Sciatic nerve (tissue), 2 donors: ENCODE data around the gene GBGT1. TPM values are rescaled to one million over a fixed set of nuclear protein-coding genes. Genes with fewer than 3 reads are reported as not detected.
"Not testable (repeated sequence)": the region's sequence is repeated elsewhere in the genome, so short reads cannot be mapped to it uniquely, and the experiment has no call there.

Source experiments
- ATAC-seq: fragments of 200-7000 bp; cut with Tn5 transposase; one replicate; pipeline ENCODE4 v1.9.1; 2020; ENCODE audit warnings: mild to moderate bottlenecking, moderate library complexity
- DNase-seq: peaks from one replicate; pipeline ENCODE4 v3.0.0-alpha.2; 2020; ENCODE audit warnings: low spot score
- intact Hi-C: fragments of 100-400 bp; cut with DNase I; formaldehyde crosslinking; loops from one replicate; pipeline ENCODE4 v1.14.2; 2022
- total RNA-seq: library from RNA; stranded (reverse); fragmentation: NEBNext Ultra II Directional; extraction: Animal tissue kit (Norgen Biotek cat#: 25700); gene quantifications from one replicate; pipeline ENCODE4 v1.2.1, GENCODE V29; 2021
- donor health status: DM: no; HTN: no; CAD: no.
- donor health status: DM: no; HTN: no; CAD: no.

Gene GBGT1
- total RNA-seq, 1 donor from 2014 or later = 23.2 TPM

DNA sequence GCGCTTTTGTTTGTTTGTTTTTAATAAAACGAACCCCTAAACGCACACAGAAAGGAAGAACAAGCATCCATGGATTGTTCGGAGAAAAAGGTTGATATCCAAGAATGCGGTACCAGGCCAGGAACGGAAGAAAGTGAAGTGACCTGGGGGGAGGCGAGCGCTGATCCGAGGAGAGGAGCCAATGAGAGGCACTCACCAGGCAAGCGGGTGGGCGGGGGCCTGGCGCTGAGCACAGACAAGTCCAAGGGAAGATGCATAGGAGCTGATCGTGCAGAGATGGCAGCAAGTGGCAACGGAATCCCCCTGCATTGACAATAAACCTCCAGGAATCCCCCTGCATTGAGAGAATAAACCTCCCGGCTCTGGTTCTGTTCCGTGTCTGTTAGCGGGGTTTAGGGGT, 36.9 kb upstream of the GBGT1 start:
- no peak for DNase-seq
- intact Hi-C loops = no loop called here
- ATAC-seq = no peak

DNA sequence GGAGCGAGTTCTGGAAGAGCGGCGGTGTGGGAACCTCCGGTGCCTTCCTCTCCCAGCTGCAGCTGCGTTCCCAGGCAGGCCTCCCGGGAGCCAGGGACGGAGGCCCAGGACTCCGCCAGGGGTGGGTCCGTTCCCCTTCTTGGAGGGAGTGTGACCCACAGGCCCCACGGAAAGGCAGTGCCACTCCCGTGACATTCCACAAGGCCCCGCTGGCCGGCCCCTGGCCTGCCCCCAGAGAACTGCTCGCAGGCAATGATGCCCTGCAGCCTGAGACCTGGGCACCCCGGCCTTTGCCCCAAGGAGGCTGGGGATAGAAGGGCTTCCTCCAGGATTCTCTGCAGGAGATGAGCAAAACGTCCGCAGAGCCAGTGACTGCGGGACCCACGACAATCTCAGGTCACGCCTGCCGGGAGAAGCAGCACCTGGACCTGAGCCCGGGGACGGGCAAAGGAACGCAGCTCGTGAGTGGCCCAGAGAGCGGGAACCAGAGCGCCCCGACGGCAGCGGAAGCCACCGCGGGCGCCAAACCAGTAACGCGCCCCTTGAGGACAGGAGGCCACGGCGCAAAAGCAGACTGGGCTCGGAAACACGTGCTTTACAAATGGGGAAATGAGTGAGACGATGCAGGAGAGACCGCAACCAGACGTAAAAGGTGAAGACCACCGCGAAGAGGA, 36.1 kb upstream of the GBGT1 start:
- peak; percentile 90 for ATAC-seq
- intact Hi-C loops = no loop called here
- no peak for DNase-seq

DNA sequence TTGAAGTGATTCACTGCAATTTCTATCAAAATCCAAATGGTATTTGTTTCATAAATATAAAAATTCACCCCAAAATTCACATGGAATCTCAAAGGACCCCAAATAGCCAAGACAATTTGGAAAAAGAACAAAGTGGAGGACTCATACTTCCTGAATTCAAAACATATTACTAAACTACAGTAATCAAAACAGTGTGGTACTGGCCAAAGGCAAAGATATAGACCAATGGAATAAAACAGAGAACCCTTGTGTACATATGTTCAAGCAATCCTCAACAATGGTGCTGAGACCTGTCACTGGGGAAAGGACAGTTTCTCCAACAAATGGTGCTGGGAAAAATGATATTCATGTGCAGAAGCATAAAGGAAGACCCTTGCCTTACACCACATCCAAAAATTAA, 31.3 kb upstream of the GBGT1 start:
- intact Hi-C loops = no loop called here
- ATAC-seq (no peak), DNase-seq (no peak)

DNA sequence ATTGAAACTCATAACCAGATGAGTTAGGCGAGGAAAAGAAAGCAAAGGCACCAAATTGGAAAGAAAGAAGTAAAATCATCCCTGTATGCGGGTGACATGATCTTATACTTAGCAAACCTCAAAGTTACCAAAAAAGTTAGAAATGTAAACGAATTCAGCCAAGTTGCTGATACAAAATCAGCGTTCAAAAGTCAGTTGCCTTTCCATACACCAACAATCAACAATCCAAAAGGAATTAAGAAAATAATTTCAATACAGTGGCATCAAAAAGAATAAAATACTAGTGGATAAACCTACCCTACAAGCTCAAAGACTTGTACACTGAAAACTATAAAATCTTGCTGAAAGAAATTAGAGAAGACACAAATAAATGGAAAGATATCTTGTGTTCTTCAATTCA, 30.9 kb upstream of the GBGT1 start:
- intact Hi-C loops = no loop called here
- ATAC-seq (no peak), DNase-seq (no peak)

DNA sequence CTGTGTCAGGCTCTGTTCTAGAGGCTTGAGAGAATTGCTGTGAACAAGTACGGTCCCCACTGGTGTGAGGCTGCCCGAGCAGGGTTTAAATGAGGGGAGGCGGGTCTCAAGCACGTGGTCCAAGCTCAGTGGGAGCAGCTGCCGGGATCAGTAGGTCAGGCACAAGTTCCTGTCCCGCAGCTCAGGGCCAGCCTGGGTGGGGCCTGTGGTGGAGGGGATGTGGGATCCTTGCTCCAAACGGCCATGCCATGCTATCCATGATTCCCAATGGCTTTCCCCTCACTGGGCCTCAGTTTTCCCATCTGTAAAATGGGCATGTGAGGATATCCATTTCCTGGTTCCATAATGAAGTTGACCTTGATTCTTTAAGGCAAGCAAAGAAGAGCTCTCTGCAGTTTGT, 28.3 kb upstream of the GBGT1 start:
- ATAC-seq = no peak
- no peak for DNase-seq
- intact Hi-C loops = no loop called here

DNA sequence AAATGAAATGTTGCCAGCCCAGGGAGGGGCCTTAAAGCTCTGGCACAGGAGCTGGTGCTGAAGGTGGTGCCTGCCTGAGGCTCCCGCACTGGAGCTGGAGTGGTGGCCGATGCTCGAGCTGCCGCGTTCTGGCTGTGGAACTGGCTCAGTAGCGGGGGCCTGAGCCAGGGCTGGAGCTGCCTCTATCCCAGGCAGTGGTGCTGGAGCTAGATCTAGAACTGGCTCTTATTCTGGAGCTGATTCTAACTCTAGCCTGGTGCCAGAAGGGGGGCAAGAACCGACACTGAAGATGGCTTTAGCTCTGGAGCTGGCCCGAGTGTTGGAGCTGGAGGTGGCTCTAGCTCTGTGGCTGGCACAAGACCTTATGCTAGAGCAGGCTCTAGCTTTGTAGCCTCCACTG, 26.1 kb upstream of the GBGT1 start:
- ATAC-seq = no peak
- DNase-seq = no peak
- intact Hi-C loops = loop anchor here (10.0 kb wide), 2 partner anchors 145 to 295 kb away; partner anchors contain the start of gene SURF6

DNA sequence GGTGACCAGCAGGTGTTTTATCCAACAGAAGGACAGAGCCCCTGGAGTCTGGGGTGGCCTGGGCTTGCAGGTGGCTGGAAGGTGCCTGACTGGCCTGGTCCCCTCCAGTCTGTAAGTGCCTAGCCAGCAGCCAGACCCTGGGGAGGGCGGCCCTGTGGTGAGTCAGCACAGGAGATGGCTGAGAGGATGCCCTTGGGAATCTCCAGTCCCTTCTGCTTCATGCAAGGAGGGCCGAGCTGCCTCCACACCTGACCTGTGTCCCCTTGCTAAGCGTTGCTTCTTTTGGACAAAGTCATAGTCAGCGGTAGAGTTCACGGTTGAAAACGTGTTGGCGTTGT, 25.1 kb upstream of the GBGT1 start:
- DNase-seq (peak; percentile 38), ATAC-seq (no peak)
- intact Hi-C loops = loop anchor here (10.0 kb wide), 2 partner anchors 146 to 296 kb away; partner anchors contain the start of gene SURF6

DNA sequence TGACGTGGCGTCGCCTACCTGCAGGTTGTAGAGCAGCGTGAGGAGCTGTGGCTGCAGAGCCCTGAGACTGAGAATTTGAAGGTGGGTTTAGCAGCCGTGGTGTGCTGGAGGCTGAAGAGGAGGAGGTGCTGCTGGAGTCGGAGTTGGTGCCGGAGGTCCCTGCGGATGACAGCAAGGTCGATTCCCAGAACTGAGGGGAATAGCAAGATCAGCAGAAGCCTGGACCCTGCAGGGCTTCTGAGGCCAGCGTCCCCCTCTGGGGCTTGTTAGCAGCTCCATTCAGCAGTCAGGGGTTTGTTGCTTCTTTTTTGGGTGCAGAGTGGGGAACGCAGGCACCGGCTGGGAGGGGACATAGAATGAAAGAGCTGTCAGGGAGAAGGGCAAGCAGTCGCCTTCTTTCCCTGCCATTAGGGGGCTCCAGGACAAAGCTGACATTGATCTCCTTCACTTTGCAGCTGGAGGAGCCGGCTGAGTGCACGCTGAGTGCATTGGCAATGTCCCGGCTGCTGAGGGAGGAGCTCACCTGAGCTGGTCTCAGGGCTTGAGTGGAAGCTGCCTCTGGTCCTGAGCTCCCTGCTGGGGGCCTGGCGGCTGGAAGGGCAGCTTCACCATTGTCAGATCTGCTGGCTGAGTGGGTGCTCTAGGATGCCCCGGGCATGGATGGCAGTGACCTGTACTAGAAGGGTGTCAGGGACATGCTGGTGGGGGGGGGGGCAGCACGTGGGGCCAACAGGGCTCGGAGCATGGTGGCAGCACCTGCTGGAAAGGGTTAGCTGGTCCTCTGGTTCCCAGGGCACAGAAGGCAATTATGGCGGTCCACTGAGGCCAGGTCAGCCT, 24.5 kb upstream of the GBGT1 start:
- DNase-seq = peak; percentile 45
- intact Hi-C loops = loop anchor here (10.0 kb wide), 2 partner anchors 147 to 297 kb away; partner anchors contain the start of gene SURF6
- peak; percentile 12 for ATAC-seq

DNA sequence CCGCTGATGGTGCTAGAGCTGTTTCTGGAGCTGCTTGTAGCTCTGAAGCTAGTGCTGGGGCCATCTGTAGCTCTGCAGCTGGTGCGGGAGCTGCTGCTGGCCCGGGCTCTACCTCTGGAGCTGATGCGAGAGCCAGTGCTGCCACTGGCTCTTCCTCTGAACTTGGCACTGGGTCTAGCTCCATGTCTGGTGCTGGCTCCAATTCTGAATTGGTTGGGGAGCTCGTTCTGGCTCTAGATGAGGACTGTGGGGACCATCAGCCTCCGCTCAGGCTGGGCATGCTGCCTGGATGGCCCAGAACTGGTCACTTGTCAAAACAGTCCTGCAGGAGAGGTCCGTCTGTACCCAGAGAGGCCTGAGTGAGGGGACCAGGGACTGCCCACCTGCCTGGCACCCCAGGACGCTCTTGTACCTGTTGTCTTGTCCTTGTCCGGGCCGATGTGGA, 23.9 kb upstream of the GBGT1 start:
- DNase-seq = peak; percentile 49
- ATAC-seq = no peak
- intact Hi-C loops = loop anchor here (10.0 kb wide), 2 partner anchors 147 to 297 kb away; partner anchors contain the start of gene SURF6

DNA sequence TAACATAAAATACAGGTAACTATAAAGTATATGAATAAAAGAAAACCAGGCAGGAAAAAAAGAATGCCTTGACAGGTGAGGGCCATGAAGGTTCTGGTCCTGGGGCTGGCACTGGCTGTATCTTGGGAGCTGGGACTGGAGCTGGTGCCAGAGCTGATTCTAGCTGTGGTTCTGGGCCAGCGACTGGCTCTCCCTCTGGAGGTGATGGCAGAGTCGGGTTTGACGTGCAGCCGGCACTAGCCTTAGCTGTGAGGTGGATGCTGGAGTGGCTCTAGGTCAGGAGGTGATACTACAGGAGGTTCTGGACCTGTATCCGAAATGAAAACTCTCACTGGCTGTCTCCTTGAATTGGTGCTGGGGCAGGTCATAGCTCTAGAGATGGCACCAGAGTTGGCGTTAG, 23.0 kb upstream of the GBGT1 start:
- DNase-seq (peak; percentile 42), ATAC-seq (no peak)
- intact Hi-C loops = loop anchor here (10.0 kb wide), 2 partner anchors 148 to 298 kb away; partner anchors contain the start of gene SURF6

DNA sequence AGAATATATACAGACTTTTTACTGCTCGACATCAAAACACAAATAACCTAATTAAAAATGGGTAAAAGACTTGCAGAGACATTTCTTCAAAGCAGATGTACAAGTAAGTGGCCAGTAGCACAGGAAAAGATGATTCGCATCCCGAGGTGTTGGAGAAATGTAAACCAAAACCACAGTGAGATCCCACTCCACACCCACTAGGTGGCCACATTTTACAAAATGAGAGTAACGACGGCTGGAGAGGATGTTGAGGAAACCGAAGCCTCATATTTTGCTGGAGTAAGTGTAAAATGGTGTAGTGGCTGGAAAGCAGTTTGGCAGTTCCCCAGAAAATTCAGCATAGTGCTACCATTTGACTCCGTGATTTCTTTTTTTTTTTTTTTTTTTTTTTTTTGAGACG, 21.3 kb upstream of the GBGT1 start:
- intact Hi-C loops = loop anchor here (10.0 kb wide), 2 partner anchors 150 to 300 kb away; partner anchors contain the start of gene SURF6
- ATAC-seq (peak; percentile 80), DNase-seq (peak; percentile 67)

DNA sequence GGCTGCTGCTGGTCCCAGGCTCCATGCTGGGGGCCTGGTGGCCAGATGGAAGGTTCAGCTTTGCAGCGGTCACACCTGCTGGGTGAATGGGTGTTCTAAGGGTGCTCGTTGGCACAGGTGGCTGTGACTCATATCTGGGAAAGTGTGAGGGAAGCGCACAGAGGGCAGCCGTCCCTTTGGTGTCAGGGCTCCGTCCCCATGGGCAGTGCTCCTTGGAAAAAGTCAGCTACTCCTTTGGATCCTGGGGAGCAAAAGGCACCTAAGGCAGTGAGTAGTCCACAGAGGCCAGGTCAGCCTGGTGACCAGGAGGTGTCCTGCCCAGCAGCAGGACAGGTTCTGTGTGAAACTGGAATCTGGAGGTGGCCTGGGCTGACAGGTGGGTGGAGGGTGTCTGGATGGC, 18.4 kb upstream of the GBGT1 start:
- ATAC-seq = no peak
- intact Hi-C loops = loop anchor here (10.0 kb wide), 2 partner anchors 153 to 303 kb away; partner anchors contain the start of gene SURF6
- peak; percentile 30 for DNase-seq

DNA sequence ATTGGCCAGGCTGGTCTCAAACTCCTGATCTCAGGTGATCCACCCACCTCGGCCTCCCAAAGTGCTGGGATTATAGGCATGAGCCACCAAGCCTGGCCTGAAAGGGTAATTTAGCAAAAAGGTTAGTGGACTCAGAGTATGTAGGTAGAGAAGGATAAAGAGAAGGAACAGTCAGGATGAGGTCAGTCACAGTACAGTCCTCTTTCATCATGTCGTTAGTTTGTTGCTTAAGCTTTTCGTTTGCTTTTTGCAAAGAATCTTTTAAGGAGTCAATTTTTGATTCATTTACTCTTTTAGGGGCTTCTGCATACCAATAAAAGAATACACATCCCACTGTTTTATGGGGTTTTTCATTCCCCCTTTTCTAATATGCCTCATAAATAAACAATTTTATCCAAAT, 17.8 kb upstream of the GBGT1 start:
- ATAC-seq (no peak), DNase-seq (no peak)
- intact Hi-C loops = loop anchor here (10.0 kb wide), 2 partner anchors 153 to 303 kb away; partner anchors contain the start of gene SURF6

DNA sequence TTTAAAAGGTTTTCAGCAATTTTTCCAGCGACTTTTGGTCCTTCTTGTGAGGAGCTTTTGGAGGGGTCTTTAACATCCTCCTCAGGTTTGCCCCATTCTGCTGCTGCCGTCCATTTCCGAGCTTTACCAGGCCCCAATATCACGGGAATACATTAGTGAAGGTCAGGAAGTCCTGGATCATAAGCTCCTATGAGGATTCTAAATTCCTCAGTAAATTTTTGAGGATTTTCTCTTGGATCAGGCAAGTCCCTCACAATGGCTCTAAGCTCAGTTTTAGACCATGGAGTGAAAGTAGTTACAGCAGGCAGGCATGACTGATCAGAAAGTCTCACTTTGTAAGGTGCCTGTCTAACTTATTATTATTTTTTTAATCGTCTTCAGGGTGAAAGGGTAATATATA, 17.2 kb upstream of the GBGT1 start:
- intact Hi-C loops = loop anchor here (10.0 kb wide), 2 partner anchors 154 to 304 kb away; partner anchors contain the start of gene SURF6
- DNase-seq = no peak

DNA sequence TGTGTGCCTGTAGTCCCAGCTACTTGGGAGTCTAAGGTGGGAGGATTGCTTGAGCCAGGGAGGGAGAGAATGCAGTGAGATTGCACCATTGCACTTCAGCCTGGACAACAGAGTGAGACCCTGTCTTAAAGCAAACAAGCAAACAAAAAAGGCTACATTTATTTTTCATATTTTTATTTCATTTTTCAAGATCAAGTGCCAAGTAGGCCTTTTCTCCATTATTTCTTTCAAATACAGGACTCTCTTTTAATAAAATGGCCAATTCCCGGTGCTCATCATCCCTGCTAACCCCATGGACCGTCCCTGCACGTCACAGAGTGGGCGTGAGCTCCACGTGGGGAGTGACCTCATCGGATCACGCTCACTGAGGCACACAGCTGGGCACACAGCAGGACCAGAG, 9.3 kb upstream of the GBGT1 start:
- ATAC-seq = no peak
- intact Hi-C loops = no loop called here
- no peak for DNase-seq

More for the DNA sequence above, 17.2 kb upstream of the GBGT1 start:
- ATAC-seq = peak; percentile 59

DNA sequence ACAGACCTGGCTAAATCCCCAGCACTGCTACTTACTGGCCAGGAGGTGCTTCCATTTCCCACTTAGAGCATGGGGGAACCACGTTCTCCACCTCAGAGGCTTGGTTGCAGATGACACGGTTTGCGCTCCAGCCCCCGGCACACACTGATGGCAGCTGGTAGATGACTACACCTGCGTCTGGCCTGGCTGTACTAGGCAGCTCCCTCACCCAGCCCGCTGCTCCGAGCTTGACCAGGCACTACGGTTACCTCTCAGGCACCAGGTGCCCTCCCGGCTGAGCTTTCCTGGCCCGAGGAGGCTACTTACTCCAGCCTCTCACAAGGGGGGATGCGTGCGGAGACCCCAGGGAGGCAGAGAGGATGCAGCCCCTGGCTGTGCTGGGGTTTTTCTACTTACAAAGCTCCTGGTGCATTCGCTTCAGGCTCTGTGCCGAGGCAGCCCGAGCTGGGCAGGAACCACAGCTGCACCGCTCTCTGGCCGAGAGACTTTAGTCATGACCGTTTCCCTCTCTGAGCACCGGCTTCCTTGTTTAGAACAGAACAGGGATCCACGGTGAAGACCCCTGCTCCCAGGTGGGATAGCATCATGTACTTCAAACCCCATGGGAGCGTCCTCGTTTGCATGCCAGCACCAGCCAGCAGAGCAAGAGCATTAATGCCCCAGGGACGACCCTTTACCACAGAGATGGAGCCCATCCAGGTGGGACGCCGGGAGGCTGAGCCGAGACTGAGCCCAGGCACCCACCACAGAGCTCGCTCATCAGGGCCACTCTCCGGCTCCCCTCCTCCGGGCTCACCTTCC, 7.6 kb upstream of the GBGT1 start:
- DNase-seq (no peak), ATAC-seq (peak; percentile 22)
- intact Hi-C loops = no loop called here

DNA sequence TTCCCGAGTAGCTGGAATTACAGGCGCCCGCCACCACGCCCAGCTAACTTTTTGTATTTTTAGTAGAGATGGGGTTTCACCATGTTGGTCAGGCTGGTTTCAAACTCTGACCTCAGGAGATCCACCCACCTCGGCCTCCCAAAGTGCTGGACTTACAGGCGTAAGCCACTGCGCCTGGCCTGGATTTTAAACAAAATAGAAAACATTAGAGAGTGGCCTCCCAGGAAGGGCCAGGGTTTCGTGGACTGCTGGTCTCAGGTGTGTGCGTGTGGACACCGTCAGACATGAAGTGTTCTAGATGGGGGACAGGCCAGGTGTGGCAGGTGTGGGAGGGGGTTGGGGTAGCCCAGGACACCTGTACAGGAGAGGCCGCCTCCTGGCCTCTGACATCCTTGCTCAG, 7.0 kb upstream of the GBGT1 start:
- intact Hi-C loops = no loop called here
- DNase-seq = no peak
- ATAC-seq = peak; percentile 33

DNA sequence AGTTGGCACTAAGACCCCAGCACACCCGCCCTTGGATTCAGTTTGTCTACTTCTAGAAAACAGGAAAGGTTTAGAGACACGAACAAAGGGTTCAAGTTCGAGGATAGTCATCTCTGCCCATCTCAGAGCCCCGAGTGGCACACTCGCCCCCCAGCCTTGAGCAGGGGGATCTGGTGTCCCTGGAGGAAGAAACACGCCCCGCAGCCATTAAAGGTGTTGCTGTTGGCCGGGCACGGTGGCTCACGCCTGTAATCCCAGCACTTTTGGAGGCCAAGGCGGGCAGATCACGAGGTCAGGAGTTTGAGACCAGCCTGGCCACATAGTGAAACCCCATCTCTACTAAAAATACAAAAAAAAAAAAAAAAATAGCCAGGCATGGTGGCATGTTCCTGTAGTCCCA, 6.0 kb upstream of the GBGT1 start:
- ATAC-seq, DNase-seq, intact Hi-C loops: not testable (repeated sequence)

DNA sequence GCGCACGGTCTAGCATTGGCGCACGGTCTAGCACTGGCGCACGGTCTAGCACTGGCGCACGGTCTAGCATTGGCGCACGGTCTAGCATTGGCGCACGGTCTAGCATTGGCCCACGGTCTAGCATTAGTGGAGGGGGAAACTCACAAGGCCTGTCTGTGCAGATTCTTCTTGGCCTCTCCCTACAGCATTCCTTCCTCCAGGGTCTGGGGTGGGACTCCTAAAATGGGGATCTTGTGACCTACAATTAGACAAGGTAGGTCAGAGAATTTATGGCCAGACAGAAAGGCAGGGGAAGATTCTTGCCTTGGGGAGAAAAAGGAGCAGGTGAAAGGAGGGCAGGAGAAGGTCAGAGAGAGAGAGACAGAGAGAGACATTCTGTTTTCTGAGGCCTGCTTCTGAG, 5.4 kb upstream of the GBGT1 start:
- ATAC-seq = no peak
- DNase-seq = no peak
- intact Hi-C loops = no loop called here
